22Rv1 (cell line): ENCODE data around the gene IL19.

Experiments
- ZFX ChIP-seq: fragments of 450-650 bp; IDR thresholded peaks from 2 replicates; pipeline ENCODE4 v1.6.1; 2017; ENCODE audit warnings: antibody characterized with exemption, borderline replicate concordance
- TF ChIP-seq, protein P1 (sequence below): fragments of 450-650 bp; IDR thresholded peaks from 2 replicates; pipeline ENCODE4 v1.5.1; 2017; ENCODE audit warnings: mild to moderate bottlenecking

DNA sequence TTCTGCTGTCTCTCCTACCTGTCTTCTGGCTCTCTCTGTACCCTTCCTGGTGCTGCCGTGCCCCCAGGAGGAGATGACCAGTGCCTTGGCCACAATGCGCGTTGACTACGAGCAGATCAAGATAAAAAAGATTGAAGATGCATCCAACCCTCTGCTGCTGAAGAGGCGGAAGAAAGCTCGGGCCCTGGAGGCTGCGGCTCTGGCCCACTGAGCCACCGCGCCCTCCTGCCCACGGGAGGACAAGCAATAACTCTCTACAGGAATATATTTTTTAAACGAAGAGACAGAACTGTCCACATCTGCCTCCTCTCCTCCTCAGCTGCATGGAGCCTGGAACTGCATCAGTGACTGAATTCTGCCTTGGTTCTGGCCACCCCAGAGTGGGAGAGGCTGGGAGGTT lies 38.1 kb upstream of the IL19 start:
- TF ChIP-seq, protein P1, sequence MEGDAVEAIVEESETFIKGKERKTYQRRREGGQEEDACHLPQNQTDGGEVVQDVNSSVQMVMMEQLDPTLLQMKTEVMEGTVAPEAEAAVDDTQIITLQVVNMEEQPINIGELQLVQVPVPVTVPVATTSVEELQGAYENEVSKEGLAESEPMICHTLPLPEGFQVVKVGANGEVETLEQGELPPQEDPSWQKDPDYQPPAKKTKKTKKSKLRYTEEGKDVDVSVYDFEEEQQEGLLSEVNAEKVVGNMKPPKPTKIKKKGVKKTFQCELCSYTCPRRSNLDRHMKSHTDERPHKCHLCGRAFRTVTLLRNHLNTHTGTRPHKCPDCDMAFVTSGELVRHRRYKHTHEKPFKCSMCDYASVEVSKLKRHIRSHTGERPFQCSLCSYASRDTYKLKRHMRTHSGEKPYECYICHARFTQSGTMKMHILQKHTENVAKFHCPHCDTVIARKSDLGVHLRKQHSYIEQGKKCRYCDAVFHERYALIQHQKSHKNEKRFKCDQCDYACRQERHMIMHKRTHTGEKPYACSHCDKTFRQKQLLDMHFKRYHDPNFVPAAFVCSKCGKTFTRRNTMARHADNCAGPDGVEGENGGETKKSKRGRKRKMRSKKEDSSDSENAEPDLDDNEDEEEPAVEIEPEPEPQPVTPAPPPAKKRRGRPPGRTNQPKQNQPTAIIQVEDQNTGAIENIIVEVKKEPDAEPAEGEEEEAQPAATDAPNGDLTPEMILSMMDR: no peak
- TF ChIP-seq ZFX: no peak
